HG03103 (cell line): Measurements from ENCODE around the gene HPCAL1.

Experiments
- ATAC-seq: cut with Tn5 transposase; IDR thresholded peaks from one replicate; pipeline ENCODE4 v1.9.1; 2021; ENCODE audit warnings: low read depth; ENCODE audit not compliant: unreplicated experiment

The HPCAL1 gene

GRCh38 chr2:10320575-10320931 is 17.8 kb downstream of the HPCAL1 start:
- no peak for ATAC-seq

DNA sequence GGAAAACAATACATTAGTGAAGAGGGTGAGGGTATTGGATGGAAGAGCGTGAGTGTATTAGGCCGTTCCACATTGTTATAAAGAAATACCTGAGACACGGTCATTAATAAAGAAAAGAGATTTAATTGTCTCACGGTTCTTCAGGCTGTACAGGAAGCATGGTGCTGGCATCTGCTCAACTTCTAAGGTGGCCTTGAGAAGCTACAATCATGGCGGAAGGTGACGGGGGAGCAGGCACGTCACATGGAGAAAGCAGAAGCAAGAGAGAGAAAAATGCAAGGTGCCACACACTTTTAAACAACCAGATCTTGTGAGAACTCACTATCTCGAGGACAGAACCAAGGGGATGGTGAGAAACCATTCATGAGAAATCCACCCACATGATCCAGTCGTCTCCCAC is 18.2 kb downstream of the HPCAL1 start:
- no peak for ATAC-seq

GRCh38 chr2:10321622-10322021 is 18.9 kb downstream of the HPCAL1 start:
- ATAC-seq = no peak

DNA sequence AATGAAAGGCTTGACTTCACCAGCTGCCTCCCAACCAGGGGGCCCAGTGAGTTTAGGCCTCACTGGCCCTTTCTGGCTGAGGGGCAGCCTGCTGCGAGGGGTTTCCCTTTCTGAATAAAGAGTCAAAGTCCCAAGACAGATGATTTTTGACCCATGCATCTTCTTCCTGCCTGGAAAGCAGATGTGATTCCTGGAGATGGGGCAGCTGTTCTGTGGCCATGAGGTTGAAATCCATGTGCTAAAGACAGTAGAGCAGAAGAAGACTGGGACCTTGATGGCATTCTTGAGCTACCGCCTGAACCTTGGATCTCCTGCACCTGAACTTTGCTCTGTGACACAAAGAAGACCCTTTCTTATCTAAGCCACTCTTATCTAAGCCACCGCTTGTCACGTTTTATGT is 19.8 kb downstream of the HPCAL1 start:
- ATAC-seq = no peak

DNA sequence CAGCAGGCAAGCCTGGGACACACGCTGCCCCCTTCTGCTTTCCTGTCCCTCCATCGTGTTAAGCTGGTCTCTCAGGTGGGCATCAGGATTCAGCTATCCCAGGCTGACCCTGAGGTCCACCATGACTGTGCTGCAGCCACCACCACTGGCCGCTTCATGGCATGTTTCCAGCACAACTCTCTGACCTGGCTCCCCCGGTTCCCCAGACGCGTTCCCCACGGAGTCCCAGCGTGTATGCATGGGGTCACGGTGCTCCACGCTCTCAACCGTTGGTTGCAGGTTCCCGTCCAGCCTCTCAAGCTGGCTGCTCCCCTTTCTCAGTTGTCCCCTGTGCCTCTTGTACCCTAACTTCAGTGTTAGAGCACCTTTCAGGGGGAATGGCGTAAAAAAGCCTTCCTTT is 20.3 kb downstream of the HPCAL1 start:
- no peak for ATAC-seq

DNA sequence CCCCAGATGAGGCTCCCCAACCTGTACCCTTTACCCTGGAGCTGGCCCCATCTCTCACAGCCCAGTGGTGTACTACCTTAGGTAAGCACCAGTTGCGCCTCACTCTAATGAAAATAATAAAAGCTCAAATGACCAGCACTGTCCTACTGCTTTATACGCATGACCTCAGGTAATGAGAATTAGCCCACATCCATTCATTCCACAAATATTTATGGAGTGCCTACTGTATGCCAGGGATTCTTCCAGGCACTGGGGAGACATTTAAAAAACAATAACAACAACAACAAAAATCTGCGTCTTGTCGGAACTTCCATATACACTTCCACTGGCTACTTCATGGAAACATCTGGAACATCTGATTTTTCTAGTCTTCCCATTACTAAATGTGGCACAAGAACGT is 20.8 kb downstream of the HPCAL1 start:
- ATAC-seq = no peak

DNA sequence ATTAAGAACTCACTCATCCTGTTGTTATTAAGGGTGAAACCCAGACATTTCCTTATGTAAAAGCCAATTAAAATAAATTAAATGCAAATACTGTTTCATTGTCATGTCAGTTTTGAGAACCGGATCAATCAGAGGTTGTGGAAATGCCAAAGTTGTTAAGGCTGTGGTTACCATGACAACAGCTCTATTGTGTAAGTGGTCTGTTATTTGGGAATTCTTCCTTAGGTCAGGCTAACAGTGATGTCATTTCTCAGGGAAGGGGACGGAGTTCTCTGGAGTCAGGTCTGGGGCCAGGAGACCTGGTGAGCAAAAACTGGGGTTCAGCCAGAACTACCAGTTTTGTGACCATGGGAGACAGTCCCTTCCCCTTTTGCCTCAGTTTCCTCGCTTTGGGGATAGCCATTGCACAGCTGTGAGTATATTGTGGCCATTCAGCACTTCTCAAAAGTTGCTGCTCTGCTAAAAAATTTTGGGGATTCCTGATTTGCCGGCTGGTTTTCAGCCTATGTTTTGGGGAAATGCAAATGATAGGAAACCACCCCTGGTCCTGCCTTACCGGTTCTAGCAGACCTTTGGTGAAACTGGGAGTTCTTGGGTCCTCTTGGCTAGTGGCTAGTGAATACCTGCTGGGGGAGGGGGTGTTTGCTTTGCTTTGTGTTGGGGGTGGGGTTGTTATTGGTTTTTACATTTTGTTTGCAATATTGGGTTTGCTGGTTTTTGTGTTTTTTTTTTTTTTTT is 21.6 kb downstream of the HPCAL1 start:
- no peak for ATAC-seq

DNA sequence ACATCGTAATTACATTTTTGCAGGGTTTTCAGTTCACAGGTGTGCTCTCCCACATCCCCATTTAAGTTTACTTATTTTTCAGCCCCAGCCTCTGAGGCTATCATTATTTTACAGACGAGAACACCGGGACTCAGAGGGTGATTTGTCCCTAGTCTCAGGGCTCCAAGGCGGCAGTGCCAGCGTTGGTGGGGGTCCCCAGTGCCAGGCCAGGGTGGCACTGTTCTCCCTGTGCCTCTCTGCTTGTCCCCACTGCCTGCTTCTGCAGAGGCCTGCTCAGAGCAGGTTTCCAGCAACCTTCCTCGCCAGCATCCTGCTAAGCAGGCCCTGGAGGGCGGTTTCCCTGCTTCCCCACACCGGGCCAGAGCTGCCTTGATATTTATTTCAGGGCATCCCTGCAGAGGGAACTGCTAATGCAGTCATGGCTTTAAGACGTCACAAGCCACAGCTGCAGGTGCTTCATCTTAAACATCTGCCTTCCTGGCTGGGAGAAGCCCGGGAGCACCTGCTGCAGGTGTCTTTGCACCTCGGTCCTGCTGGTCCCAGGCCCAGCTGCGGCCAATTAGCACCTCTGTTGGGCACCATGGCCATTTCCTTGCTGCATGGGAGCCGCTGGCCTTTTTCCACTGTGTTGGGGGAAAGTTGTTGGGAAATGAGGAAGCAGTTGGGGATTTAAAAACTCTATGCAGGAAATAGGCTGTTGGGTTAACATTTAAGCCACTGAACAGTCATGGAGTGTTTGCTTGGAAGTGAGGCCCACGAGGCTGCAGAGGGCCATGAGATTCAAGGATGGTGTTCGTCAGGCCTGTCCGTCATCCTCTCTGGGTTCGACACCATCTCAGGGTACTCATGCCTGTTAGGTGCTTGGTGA is 22.8 kb downstream of the HPCAL1 start:
- ATAC-seq = no peak

- no peak for ATAC-seq
Measured at GRCh38 chr2:10326151-10326616, 23.5 kb downstream of the HPCAL1 start.

DNA sequence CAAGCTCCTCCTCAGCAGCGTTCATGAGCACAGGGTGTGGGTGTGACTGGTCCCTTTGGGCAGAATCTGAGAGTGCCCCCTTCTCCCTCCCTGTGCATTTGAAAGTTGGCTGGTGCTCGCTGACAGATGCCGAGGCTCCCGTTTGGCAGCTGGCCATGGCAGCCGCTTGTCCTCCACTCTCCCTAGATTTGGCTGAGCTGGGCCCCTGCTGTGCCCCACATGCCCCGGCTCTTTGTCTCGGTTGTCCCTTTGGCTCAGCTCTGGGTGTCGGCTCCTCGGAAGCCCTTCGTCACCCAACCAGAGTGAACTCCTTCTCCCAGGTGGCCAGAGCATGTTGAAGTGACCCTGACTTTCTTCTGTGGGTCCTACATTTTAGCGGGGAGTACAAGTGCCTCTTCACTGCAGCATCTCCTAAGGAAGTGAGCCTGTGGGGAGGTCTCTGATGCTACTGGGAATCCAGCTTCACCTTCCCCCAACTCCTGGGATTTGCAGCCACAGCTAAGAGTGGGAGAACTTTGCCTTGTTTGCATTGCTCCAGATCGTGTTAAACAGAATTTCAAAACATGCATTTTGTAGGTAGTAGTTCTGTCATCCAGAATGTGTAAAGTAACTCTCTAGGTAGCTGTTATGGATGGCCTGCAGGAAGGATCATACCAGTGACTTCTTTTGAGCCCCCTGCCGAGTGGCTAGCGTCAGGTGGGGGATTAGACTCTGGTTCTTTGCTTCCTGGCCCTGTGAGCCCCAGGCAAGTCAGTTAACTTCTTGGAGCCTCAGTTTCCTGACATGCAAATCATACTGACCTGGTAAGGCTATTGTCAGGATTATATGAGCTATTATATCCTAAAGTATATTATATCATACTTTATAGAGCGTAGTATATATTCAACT is 24.2 kb downstream of the HPCAL1 start:
- no peak for ATAC-seq

GRCh38 chr2:10327896-10328669 is 25.4 kb downstream of the HPCAL1 start:
- no peak for ATAC-seq

DNA sequence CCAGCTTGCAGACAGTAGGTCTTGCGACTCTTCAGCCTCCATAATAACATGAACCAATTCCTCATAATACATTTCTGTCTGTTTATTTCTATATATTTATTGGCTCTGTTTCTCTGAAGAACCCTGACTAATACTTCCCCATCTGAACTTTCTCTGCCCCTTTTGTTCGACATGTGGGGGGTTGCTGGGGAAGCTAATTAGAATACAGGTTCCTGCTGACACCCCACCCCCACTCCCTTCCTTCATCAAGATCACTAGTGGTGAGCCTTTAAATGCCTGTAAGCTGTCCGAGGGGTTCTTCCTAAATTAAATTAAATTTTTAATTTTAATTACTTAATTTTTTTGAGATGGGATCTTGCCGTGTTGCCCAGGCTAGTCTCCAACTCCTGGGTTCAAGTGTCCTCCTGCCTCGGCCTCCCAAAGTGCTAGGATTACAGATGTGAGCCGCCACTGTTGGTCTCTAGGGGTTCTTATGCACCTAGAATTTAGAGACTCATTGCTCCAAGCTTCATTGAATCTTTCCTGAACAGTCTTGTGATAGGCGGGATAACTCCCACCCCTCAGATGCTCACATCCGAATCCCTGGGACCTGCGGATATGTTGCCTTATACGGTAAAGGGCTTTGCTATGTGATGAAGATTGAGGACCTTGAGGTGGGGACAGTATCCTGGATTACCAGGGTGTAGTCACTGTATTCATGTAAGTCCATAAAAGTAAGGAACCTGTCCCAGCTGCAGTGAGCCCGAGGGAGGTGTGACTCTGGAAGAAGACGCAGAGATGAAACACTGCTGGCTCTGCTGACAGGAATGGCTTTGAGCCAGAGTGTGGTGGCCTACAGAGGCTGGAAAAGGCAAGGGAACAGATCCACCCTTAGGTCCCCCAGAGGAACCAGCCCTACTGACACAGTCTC is 26.2 kb downstream of the HPCAL1 start:
- ATAC-seq = no peak

DNA sequence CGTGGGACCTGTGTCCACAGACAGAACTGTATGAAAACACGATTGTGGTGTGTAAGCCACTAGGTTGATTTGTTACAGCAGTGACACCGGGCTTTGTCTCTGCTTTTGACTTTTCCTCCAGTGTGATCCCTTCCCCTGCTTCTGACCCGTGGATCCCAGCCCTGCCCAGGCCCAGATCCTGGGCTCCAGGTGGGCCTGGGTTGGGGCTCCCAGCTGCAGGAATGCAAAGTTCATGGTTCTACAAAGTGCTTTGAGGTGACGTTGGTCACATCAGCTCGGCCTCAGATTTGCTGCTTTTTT is 26.8 kb downstream of the HPCAL1 start:
- no peak for ATAC-seq

DNA sequence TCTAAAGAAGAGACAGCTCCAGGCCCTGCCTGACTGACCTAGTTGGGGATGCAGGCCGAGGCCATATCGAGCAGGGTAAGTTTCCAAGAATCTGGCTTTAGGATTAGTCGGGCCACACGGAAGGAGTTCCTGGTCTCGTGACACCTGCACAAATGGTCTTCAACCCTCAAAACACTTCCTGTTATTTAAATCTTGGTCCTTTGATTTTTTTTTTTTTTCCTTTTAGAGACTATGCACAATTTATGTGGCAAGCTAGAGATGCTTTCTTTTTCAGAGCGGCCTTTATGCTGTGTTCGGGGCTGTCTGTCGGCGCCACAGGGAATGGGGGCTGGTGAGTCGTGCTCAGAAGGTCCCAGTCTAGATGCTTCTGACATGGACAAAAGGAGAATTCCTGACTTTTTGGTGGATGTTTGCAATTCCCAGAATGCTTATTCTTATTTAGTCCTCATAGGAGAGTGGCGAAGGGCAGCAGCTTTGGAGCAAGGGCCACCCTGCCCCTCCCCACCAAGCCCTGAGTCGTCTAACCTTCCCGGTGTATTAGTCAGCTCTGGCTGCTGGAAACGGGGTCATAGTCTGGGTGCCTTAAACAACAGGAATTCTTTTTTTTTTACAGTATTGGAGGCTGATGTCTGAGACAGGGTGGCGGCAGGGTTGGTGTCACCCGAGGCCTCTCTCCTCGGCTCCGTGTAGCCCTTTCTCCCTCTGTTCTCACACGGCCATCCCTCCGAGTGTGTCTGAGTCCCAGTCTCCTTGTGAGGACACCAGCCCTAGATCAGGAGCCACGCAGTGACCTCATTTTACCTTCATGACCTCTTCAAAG is 27.4 kb downstream of the HPCAL1 start:
- ATAC-seq = no peak

GRCh38 chr2:10330700-10331026 is 28.0 kb downstream of the HPCAL1 start:
- ATAC-seq = no peak

GRCh38 chr2:10331027-10331701 is 28.5 kb downstream of the HPCAL1 start:
- peak; percentile 41 for ATAC-seq

GRCh38 chr2:10331702-10332401 is 29.1 kb downstream of the HPCAL1 start:
- peak; percentile 52 for ATAC-seq
